ENCODE results near the gene TYRO3. TPM values are rescaled to one million over a fixed set of nuclear protein-coding genes. Genes with fewer than 3 reads are reported as not detected.

Gene TYRO3
- total RNA-seq, 1 donor from 2014 or later: 13.3 TPM

- H3K27me3 ChIP-seq: no peaks in the 10 kb centered on the region
- H3K27ac ChIP-seq: no peak overlapping the region
- H3K4me3 ChIP-seq: no peak overlapping the region
- no peaks in the 10 kb centered on the region for H3K4me1 ChIP-seq
- no peaks in the 10 kb centered on the region for H3K9me3 ChIP-seq
- DNase-seq (ENCODE audit: extremely low spot score in 2 of 2): no peak
- intact Hi-C loops (cut with DNase I): loop anchor here (10.0 kb wide), 1 partner anchor 55 kb away; no protein-coding TSS in a partner anchor
- TF ChIP-seq POLR2A (IDR thresholded peaks at IDR 0.05) (no peak), POLR2AphosphoS5 (IDR thresholded peaks at IDR 0.05; ENCODE audit: insufficient read depth in 1 of 2, low read depth in 1 of 2) (no peak), CTCF (IDR thresholded peaks at IDR 0.05) (no peak)
- H3K36me3 ChIP-seq: no peaks in the 10 kb centered on the region
These were observed 8.8 kb upstream of the TYRO3 start for GRCh38 chr15:41550066-41550775.

GRCh38 chr15:41553731-41554130, 5.3 kb upstream of the TYRO3 start:
- Histone ChIP-seq H3K9me3 (no peaks in the 10 kb centered on the region), H3K36me3 (no peaks in the 10 kb centered on the region), H3K27ac (no peak overlapping the region), H3K4me1 (peaks cover 9% of the 10 kb centered on the region), H3K4me3 (no peak overlapping the region), H3K27me3 (no peaks in the 10 kb centered on the region)
- DNase-seq (ENCODE audit: extremely low spot score in 2 of 2): no peak
- TF ChIP-seq POLR2A (IDR thresholded peaks at IDR 0.05) (no peak), CTCF (IDR thresholded peaks at IDR 0.05) (no peak), POLR2AphosphoS5 (IDR thresholded peaks at IDR 0.05; ENCODE audit: insufficient read depth in 1 of 2, low read depth in 1 of 2) (no peak)
- intact Hi-C loops (cut with DNase I): loop anchor here (10.0 kb wide), 1 partner anchor 51 kb away; no protein-coding TSS in a partner anchor

GRCh38 chr15:41554343-41554742, 4.7 kb upstream of the TYRO3 start:
- no peak for DNase-seq (ENCODE audit: extremely low spot score in 2 of 2)
- no peaks in the 10 kb centered on the region for H3K36me3 ChIP-seq
- TF ChIP-seq POLR2A (IDR thresholded peaks at IDR 0.05) (no peak), CTCF (IDR thresholded peaks at IDR 0.05) (no peak), POLR2AphosphoS5 (IDR thresholded peaks at IDR 0.05; ENCODE audit: insufficient read depth in 1 of 2, low read depth in 1 of 2) (no peak)
- intact Hi-C loops (cut with DNase I): loop anchor here (10.0 kb wide), 1 partner anchor 50 kb away; no protein-coding TSS in a partner anchor
- peaks cover 9% of the 10 kb centered on the region for H3K4me1 ChIP-seq
- H3K27ac ChIP-seq: no peak overlapping the region
- no peaks in the 10 kb centered on the region for H3K27me3 ChIP-seq
- no peak overlapping the region for H3K4me3 ChIP-seq
- no peaks in the 10 kb centered on the region for H3K9me3 ChIP-seq

GRCh38 chr15:41554915-41555314, 4.1 kb upstream of the TYRO3 start:
- H3K9me3 ChIP-seq: no peaks in the 10 kb centered on the region
- no peak overlapping the region for H3K4me3 ChIP-seq
- no peak overlapping the region for H3K27ac ChIP-seq
- no peaks in the 10 kb centered on the region for H3K36me3 ChIP-seq
- TF ChIP-seq POLR2A (IDR thresholded peaks at IDR 0.05): no peak
- TF ChIP-seq POLR2AphosphoS5 (IDR thresholded peaks at IDR 0.05; ENCODE audit: insufficient read depth in 1 of 2, low read depth in 1 of 2): no peak
- no peak for TF ChIP-seq CTCF (IDR thresholded peaks at IDR 0.05)
- intact Hi-C loops (cut with DNase I): loop anchor here (10.0 kb wide), 1 partner anchor 50 kb away; no protein-coding TSS in a partner anchor
- H3K27me3 ChIP-seq: no peaks in the 10 kb centered on the region
- no peak for DNase-seq (ENCODE audit: extremely low spot score in 2 of 2)
- peaks cover 14% of the 10 kb centered on the region for H3K4me1 ChIP-seq

GRCh38 chr15:41556677-41557076, 2.3 kb upstream of the TYRO3 start:
- intact Hi-C loops (cut with DNase I): loop anchor here (10.0 kb wide), 1 partner anchor 48 kb away; no protein-coding TSS in a partner anchor
- no peaks in the 10 kb centered on the region for H3K9me3 ChIP-seq

More at GRCh38 chr15:41556677-41557076, 2.3 kb upstream of the TYRO3 start:
- TF ChIP-seq POLR2A (IDR thresholded peaks at IDR 0.05) (no peak), CTCF (IDR thresholded peaks at IDR 0.05) (no peak), POLR2AphosphoS5 (IDR thresholded peaks at IDR 0.05; ENCODE audit: insufficient read depth in 1 of 2, low read depth in 1 of 2) (no peak)
- Histone ChIP-seq H3K27ac (no peak overlapping the region), H3K4me1 (peaks cover 27% of the 10 kb centered on the region), H3K4me3 (no peak overlapping the region), H3K36me3 (no peaks in the 10 kb centered on the region), H3K27me3 (no peaks in the 10 kb centered on the region)
- DNase-seq (ENCODE audit: extremely low spot score in 2 of 2): no peak

Data from vagina (tissue), 2 donors.